Neural progenitor cell (in vitro differentiated cells): Measurements from ENCODE around the gene SEMA3C.

Experiments used
- EZH2 ChIP-seq: fragments of 200-600 bp; sonication (generic); IDR thresholded peaks from 2 replicates; pipeline ENCODE4 v1.6.1; 2017; ENCODE audit warnings: antibody characterized with exemption, mild to moderate bottlenecking, moderate library complexity
- EZH2phosphoT487 ChIP-seq: fragments of 200-600 bp; sonication (generic); IDR thresholded peaks from 2 replicates; pipeline ENCODE4 v1.6.1; 2017; ENCODE audit warnings: antibody characterized with exemption
- TF ChIP-seq, protein P1 (sequence below): fragments of 200-600 bp; sonication (generic); IDR thresholded peaks from 2 replicates; pipeline ENCODE4 v1.5.1; 2017; ENCODE audit warnings: antibody characterized with exemption, mild to moderate bottlenecking

GRCh38 chr7:80910228-80910627 lies 8.6 kb downstream of the SEMA3C start:
- TF ChIP-seq, protein P1, sequence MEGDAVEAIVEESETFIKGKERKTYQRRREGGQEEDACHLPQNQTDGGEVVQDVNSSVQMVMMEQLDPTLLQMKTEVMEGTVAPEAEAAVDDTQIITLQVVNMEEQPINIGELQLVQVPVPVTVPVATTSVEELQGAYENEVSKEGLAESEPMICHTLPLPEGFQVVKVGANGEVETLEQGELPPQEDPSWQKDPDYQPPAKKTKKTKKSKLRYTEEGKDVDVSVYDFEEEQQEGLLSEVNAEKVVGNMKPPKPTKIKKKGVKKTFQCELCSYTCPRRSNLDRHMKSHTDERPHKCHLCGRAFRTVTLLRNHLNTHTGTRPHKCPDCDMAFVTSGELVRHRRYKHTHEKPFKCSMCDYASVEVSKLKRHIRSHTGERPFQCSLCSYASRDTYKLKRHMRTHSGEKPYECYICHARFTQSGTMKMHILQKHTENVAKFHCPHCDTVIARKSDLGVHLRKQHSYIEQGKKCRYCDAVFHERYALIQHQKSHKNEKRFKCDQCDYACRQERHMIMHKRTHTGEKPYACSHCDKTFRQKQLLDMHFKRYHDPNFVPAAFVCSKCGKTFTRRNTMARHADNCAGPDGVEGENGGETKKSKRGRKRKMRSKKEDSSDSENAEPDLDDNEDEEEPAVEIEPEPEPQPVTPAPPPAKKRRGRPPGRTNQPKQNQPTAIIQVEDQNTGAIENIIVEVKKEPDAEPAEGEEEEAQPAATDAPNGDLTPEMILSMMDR = no peak
- TF ChIP-seq EZH2 (no peak), EZH2phosphoT487 (no peak)
